ENCODE measurements around the gene PDX1. TPM values are rescaled to one million over a fixed set of nuclear protein-coding genes. Genes with fewer than 3 reads are reported as not detected.

The PDX1 gene
- not detected for total RNA-seq

GRCh38 chr13:27919934-27920676 lies at the start of gene PDX1:
TSS of gene PDX1 (plus strand) at chr13:27920000. CDS start at chr13:27920139, 139 bp downstream.
- peak within 1 kb of the TSS in 3 of 4 donors; percentile 38 to 55 (median 52) for H3K4me3 ChIP-seq
- peaks cover 0 to 5% (median 0%) of the 10 kb centered on the region in 4 donors for H3K9me3 ChIP-seq
- no peak for TF ChIP-seq POLR2A (IDR thresholded peaks at IDR 0.05)
- no peak for TF ChIP-seq CTCF (IDR thresholded peaks at IDR 0.05)
- no peak for DNase-seq
- H3K27me3 ChIP-seq, result peaks cover 0 to 96% of the 10 kb centered on the region in 2 donors
- H3K27ac ChIP-seq, result no peak within 1 kb of the TSS
- H3K36me3 ChIP-seq, result no peaks in the 10 kb centered on the region
- H3K4me1 ChIP-seq, result peaks cover 0 to 50% (median 10%) of the 10 kb centered on the region in 4 donors

DNA sequence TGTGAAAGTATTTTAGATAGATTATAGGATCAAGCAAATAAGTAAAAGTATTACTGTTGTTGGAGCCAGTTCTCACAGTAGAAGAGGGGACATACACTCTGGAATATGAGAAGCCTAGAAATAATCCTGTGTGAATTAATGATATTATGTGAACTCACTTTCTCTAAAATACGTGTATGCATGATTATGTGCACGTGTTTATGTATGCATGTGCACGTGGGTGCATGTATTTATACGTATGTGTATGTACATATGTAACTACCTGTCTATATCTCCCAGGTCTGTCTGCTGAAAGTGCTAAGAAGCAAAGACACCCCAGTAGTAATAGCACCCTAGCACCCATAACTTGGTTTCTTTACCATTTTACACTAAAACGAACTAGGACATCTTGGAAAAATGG lies 41.5 kb upstream of the PDX1 start:
- no peak for DNase-seq
- no peaks in the 10 kb centered on the region for H3K4me1 ChIP-seq
- H3K27ac ChIP-seq, result no peak overlapping the region
- no peak overlapping the region for H3K4me3 ChIP-seq
- H3K9me3 ChIP-seq, result no peaks in the 10 kb centered on the region
- TF ChIP-seq CTCF (IDR thresholded peaks at IDR 0.05), result no peak
- no peak for TF ChIP-seq POLR2A (IDR thresholded peaks at IDR 0.05)
- H3K36me3 ChIP-seq, result no peaks in the 10 kb centered on the region
- no peaks in the 10 kb centered on the region for H3K27me3 ChIP-seq

- Histone ChIP-seq H3K27me3 (peaks cover 0 to 6% of the 10 kb centered on the region in 2 donors), H3K27ac (no peak overlapping the region), H3K4me1 (no peaks in the 10 kb centered on the region), H3K4me3 (no peak overlapping the region), H3K36me3 (no peaks in the 10 kb centered on the region), H3K9me3 (no peaks in the 10 kb centered on the region)
- no peak for TF ChIP-seq POLR2A (IDR thresholded peaks at IDR 0.05)
- TF ChIP-seq CTCF (IDR thresholded peaks at IDR 0.05), result no peak
- DNase-seq, result no peak
These were observed 30.3 kb upstream of the PDX1 start for GRCh38 chr13:27889471-27889870.

DNA sequence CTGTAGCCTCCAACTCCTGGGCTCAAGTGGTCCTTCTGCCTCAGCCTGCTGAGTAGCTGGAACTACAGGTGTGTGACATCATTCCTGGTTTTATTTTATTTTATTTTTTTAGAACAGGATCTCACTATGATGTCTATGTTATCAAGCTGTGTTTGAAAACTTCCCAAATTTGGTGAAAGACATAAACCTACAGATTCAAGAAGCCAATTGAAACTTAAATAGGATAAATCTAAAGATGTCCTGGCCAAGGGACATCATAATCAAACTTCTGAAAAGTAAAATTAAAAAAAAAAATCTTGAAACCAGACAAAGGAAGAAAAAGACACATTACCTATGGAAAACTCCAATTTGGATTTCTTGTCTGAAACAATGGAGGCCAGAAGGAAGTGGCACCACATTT lies 23.1 kb upstream of the PDX1 start:
- Histone ChIP-seq H3K9me3 (no peaks in the 10 kb centered on the region), H3K4me1 (no peaks in the 10 kb centered on the region), H3K27ac (no peak overlapping the region), H3K27me3 (peaks cover 0 to 6% of the 10 kb centered on the region in 2 donors), H3K36me3 (no peaks in the 10 kb centered on the region), H3K4me3 (no peak overlapping the region)
- no peak for TF ChIP-seq CTCF (IDR thresholded peaks at IDR 0.05)
- DNase-seq, result no peak

DNA sequence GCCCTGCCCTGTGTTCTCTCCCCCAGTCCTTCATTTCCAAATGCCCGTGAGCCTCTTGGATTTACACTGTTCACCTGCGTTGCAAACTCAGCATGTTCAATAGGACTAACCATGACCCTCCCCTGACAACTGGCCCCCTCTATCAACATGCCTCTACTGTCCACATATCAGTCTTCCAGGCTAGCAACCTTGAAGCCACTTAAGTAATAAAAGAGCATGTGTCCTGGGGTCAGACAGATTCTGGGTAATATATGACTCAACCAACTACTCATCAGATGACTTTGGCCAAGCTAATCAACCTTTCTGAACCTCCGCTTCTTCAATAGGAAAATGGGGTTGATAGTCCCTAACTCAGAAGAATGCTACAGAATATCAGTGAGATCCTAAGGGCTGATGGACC lies 15.1 kb upstream of the PDX1 start:
- Histone ChIP-seq H3K4me1 (no peaks in the 10 kb centered on the region), H3K4me3 (no peak overlapping the region), H3K36me3 (no peaks in the 10 kb centered on the region), H3K27ac (no peak overlapping the region), H3K27me3 (no peaks in the 10 kb centered on the region), H3K9me3 (no peaks in the 10 kb centered on the region)
- TF ChIP-seq CTCF (IDR thresholded peaks at IDR 0.05) (no peak), POLR2A (IDR thresholded peaks at IDR 0.05) (no peak)
- DNase-seq, result no peak
